HG02571 (cell line): Measurements from ENCODE around the gene COX14.
"Not testable (repeated sequence)": the region's sequence is repeated elsewhere in the genome, so short reads cannot be mapped to it uniquely, and the experiment has no call there.

Experiments
- ATAC-seq: cut with Tn5 transposase; IDR thresholded peaks from one replicate; pipeline ENCODE4 v1.9.1; 2021; ENCODE audit warnings: mild to moderate bottlenecking, moderate library complexity; ENCODE audit not compliant: unreplicated experiment

The COX14 gene

DNA sequence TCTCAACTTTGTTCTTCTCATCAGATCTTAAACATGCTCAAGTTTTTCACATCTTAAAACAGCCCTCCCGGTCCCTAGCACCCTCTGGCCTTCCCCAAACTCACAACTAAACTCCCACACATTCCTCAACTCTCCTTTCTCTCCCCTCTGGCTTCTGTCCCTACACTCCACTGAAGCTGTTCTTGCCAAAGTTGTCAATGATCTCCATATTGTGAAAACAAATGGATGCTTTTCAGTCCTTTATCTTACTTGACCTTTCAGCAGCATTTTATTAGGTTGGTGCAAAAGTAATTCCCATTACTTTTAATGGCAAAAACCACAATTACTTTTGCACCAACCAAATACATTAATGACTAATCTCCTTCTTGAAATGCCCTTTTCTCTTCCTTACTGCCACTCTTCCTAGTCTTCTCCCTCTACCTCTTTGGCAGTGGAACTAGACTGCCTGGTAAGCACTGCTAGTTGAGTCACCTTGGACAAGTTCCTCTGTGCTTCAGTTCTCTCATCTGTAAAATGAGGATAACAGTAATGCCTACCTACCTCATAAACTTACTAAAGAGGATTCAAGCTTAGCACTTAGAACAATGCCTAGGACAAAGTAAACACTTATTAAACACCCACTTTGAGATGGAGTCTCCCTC is 39.1 kb downstream of the COX14 start:
- ATAC-seq: no peak

DNA sequence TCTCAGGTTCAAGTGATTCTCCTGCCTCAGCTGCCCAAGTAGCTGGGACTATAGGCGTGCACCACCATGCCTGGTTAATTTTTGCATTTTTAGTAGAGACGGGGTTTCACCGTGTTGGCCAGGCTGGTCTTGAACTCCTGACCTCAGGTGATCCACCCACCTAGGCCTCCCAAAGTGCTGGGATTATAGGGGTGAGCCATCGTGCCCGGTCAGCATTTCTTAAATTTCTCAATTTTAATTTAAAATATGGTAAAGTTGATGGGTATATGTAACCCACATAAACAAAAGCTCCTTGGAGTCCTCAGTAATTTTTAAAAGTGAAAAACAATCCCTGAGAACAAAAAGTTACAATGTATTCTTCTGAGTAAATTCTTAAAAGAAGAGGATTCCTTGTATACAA is 42.9 kb downstream of the COX14 start:
- not testable (repeated sequence) for ATAC-seq

DNA sequence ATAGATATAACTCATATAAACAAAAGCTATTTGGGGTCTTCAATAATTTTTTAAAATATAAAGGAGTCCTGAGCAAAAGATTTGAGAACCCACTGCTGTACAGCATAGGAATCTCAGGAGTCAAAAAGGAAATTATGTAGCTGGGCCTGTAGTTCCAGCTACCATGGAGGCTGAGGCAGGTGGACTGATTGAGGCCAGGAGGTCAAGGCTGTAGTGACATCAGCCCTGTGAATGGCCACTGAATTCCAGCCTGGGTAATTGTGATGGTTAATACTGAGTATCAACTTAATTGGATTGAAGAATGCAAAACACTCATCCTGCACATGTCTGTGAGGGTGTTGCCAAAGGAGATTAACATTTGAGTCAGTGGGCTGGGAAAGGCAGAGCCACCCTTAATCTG is 44.6 kb downstream of the COX14 start:
- no peak for ATAC-seq

DNA sequence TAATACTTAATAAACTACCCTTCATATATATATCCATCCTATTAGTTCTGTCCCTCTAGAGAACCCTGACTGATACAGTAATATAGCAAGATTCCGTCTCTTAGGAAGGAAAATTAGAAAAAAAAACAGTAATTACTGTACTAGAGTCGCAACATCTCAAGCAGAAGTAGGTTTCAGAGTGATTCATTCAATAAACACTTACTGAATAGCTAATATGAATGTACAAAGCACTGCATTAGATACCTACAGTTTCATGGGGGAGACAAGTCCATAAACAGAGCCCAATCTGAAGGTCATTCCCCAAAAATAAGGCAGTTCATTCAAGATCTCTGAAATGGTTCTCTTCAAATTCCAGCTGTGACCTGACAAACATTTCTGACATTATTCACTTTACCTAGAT is 45.2 kb downstream of the COX14 start:
- no peak for ATAC-seq

DNA sequence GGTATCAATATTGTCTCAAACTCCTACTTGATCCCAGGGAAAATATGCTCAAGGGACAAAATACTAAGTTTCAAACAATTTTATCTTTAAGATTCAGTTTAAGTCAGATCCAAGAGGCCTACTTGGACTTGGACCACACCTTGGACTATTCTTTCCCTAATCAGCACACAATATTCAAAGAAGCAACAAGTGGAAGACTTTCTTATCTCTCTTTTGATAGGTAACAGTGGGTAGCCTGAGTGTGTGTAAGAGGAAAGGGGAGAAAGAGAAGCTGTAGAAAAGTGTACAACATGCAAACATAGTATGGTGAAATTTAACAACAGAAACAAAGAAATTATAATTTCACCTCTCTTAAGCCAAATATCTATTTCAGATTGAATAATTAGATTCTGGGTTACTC is 48.6 kb downstream of the COX14 start:
- no peak for ATAC-seq

DNA sequence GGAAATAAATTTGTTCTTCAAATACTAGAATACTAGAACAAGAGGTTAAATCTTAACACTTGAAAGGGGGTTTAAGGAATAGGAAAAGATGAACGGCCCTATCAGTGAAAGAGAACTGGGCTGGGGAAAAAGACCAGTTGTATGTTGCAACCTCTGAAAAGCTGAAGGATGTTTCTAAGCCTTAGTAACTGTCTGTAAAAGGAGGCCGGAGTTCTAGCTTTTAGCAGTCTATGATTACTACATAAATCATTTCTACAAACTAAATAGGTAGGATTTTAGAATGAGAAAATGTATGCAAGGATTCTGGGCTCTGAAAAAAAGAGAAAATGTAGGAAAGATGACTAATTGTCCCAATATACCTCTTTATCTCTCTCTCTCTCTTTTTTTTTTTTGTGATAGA is 50.2 kb downstream of the COX14 start:
- no peak for ATAC-seq

DNA sequence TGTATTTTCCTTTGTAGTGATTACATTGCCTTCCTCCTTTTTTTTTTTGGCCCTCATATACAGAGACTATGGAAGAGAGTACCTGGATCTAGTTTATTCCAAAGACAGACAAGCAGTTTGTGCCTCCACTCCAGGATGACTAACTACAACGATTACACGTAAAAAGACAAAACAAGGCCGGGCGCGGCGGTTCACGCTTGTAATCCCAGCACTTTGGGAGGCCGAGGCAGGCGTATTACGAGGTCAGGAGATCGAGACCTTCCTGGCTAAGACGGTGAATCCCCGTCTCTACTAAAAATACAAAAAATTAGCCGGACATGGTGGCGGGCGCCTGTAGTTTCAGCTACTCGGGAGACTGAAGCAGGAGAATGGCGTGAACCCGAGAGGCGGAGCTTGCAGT is 52.9 kb downstream of the COX14 start:
- no peak for ATAC-seq

DNA sequence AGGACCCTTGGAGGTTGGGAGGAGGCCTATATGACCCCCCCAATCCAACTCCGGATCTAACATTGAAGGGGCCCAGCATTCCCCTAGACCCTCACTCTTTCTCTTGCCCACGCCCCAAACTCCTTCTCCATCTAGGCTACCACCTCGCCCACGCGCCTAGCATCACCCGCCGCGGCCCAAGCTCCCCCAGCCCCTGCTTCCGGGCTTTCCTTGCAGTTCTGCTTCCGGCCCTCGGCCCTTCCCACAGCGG is 54.7 kb downstream of the COX14 start:
- ATAC-seq: peak; percentile 36

DNA sequence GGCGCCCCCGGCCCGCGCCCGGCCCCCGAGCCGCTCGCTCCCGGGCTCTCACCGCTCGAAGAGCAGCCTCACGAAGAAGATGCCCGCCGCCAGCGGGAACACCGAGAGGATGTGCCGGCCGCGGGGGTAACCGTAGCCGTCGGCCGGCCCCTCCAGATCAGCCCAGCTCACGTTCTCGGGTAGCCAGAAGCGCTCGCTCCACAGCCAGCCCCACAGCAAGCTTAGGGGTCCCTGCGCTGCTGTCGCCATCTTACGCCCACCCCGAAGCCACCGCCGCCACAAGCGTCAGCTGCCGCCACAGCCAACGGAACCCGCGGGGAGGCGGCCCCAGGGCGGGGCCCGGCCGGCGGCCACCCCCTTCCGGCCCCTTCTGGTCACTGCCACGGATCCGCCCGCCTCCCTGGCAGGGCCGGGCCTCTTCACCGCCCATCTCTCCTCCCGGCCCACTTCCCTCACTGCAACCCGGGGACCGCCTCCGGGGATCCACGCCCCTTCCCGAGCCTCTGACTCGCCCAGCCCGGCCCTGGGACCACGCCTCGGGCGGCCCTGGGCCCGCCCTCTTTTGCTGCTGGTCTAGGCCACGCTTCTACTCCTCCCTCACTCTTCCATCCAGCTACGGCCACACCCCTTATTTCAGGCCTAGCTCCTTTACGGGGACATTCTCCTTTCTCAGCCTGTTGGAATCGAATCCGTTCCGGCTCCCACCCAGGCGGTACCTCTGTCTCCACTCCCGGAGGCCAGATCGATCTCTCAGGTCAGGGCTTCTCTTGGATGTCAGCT is 55.2 kb downstream of the COX14 start, which contains the start of gene CERS5:
Gene CERS5 (minus strand): TSS at position 321 of the 780 bp plus-strand sequence. CDS start 72 bp downstream, at position 249.
- ATAC-seq: peak; percentile 95
